A549 (cell line): ENCODE data around the gene ACSS3. TPM values are rescaled to one million over a fixed set of nuclear protein-coding genes. Genes with fewer than 3 reads are reported as not detected.

ENCODE experiments used
- ATAC-seq, 2 experiments: fragments of 200-7000 bp in 1 of 2; fragments of >200 bp in 1 of 2; cut with Nextera tagmentation in 1 of 2; cut with Tn5 transposase in 1 of 2; 3 replicates each; pipeline versions ENCODE4 v1.8.0 to v1.9.1; 2018 to 2020; ENCODE audit warnings: mild to moderate bottlenecking in 1 of 2, moderate library complexity in 1 of 2
- CTCF ChIA-PET: fragments of 300-600 bp; sonication (Branson Sonifier 250); formaldehyde crosslinking; extraction: SDS; loops from one replicate; lab custom pipeline; 2021; ENCODE audit warnings: antibody characterized with exemption, inconsistent platforms; lab: Yijun Ruan, JAX
- POLR2A ChIA-PET: fragments of 350-600 bp; formaldehyde crosslinking; extraction: SDS; loops from one replicate; lab custom pipeline; 2021; ENCODE audit warnings: antibody characterized with exemption, inconsistent platforms; lab: Yijun Ruan, JAX
- DNase-seq, 2 experiments: peaks; one replicate each; pipeline versions ENCODE4 v3.0.0 to v3.0.0-alpha.2; 2011 to 2016; ENCODE audit warnings: low read depth in 1 of 2, low spot score in 1 of 2
- FAIRE-seq: peaks from 2 replicates; lab custom pipeline; 2011; peaks lifted over from hg19 to GRCh38; lab: Jason Lieb, UNC
- H3K27ac ChIP-seq, 2 experiments: fragments of >200 bp; sonication (Bioruptor Twin); formaldehyde crosslinking; 3 replicates each; pipeline ENCODE4 v1.5.1; 2016 to 2017
- H3K4me1 ChIP-seq: fragments of >200 bp; sonication (Bioruptor Twin); formaldehyde crosslinking; 3 replicates; pipeline ENCODE4 v1.6.1; 2016
- H3K4me2 ChIP-seq: fragments of >200 bp; sonication (Bioruptor Twin); formaldehyde crosslinking; 3 replicates; pipeline ENCODE4 v1.6.1; 2016
- H3K4me3 ChIP-seq: fragments of >200 bp; sonication (Bioruptor Twin); formaldehyde crosslinking; 3 replicates; pipeline ENCODE4 v1.5.1; 2016
- H3K9me3 ChIP-seq: fragments of >200 bp; sonication (Bioruptor Twin); formaldehyde crosslinking; 3 replicates; pipeline ENCODE4 v1.6.1; 2016
- ATOH8 ChIP-seq: fragments of 250-450 bp; sonication (Bioruptor Pico); IDR thresholded peaks from 2 replicates; pipeline ENCODE4 v1.5.0; 2020; ENCODE audit warnings: low read depth, mild to moderate bottlenecking, moderate library complexity
- CEBPB ChIP-seq, 2 experiments: fragments of >200 bp in 1 of 2; sonication (Bioruptor Twin) in 1 of 2; formaldehyde crosslinking in 1 of 2; IDR thresholded peaks; 2 replicates each; pipeline ENCODE4 v1.6.1; 2012 to 2016
- CHD2 ChIP-seq: fragments of 150-350 bp; IDR thresholded peaks from 2 replicates; pipeline ENCODE4 v1.6.1; 2014; ENCODE audit warnings: low read length; ENCODE audit not compliant: partially characterized antibody
- EHF ChIP-seq: fragments of 250-450 bp; sonication (Bioruptor Pico); IDR thresholded peaks from 2 replicates; pipeline ENCODE4 v1.5.0; 2020; ENCODE audit warnings: mild to moderate bottlenecking
- EP300 ChIP-seq, 2 experiments: fragments of >200 bp; sonication (Bioruptor Twin); formaldehyde crosslinking; IDR thresholded peaks; 2 replicates in 1 of 2; 3 replicates in 1 of 2; pipeline ENCODE4 v1.6.1; 2016 to 2017
- ESRRA ChIP-seq: fragments of 150-350 bp; IDR thresholded peaks from 2 replicates; pipeline ENCODE4 v1.6.1; 2014; ENCODE audit warnings: mild to moderate bottlenecking, low read length, borderline replicate concordance
- FOSB ChIP-seq: fragments of 250-450 bp; sonication (Bioruptor Pico); IDR thresholded peaks from 2 replicates; pipeline ENCODE4 v1.5.0; 2020; ENCODE audit warnings: mild to moderate bottlenecking, moderate library complexity
- FOXS1 ChIP-seq: fragments of 250-450 bp; sonication (Bioruptor Pico); IDR thresholded peaks from 2 replicates; pipeline ENCODE4 v1.5.0; 2020; ENCODE audit warnings: mild to moderate bottlenecking, moderate library complexity
- GATA3 ChIP-seq: IDR thresholded peaks from 2 replicates; pipeline ENCODE4 v1.6.1; 2012; ENCODE audit warnings: borderline replicate concordance
- HDAC2 ChIP-seq: fragments of 200-600 bp; sonication (generic); IDR thresholded peaks from 2 replicates; pipeline ENCODE4 v1.6.1; 2016
- HEYL ChIP-seq: fragments of 250-450 bp; sonication (Bioruptor Pico); IDR thresholded peaks from 2 replicates; pipeline ENCODE4 v1.8.0; 2021; ENCODE audit warnings: mild to moderate bottlenecking, moderate library complexity
- HOXB5 ChIP-seq: fragments of 250-450 bp; sonication (Bioruptor Pico); IDR thresholded peaks from 2 replicates; pipeline ENCODE4 v1.5.0; 2020; ENCODE audit warnings: mild to moderate bottlenecking, moderate library complexity
- JUN ChIP-seq, 2 experiments: fragments of >200 bp; sonication (Bioruptor Twin); formaldehyde crosslinking; IDR thresholded peaks; 2 replicates in 1 of 2; 3 replicates in 1 of 2; pipeline ENCODE4 v1.6.1; 2016 to 2017
- JUNB ChIP-seq: fragments of >200 bp; sonication (Bioruptor Twin); formaldehyde crosslinking; IDR thresholded peaks from 2 replicates; pipeline ENCODE4 v1.6.1; 2016
- KDM5A ChIP-seq: fragments of 200-600 bp; sonication (generic); IDR thresholded peaks from 2 replicates; pipeline ENCODE4 v1.6.1; 2016; ENCODE audit warnings: antibody characterized with exemption, mild to moderate bottlenecking
- MYC ChIP-seq: IDR thresholded peaks from 2 replicates; pipeline ENCODE4 v1.6.1; 2012; ENCODE audit warnings: mild to moderate bottlenecking, inconsistent platforms, low read length, improper control_type of control experiment, borderline replicate concordance
- NR3C1 ChIP-seq: fragments of >200 bp; sonication (Bioruptor Twin); formaldehyde crosslinking; IDR thresholded peaks from 3 replicates; pipeline ENCODE4 v1.6.1; 2017
- PBX3 ChIP-seq: IDR thresholded peaks from 2 replicates; pipeline ENCODE4 v1.6.1; 2012
- POLR2AphosphoS2 ChIP-seq: conservative IDR thresholded peaks from 2 replicates; pipeline ENCODE4 v1.6.1; 2012; ENCODE audit warnings: low read length, improper control_type of control experiment, inconsistent platforms
- RCOR1 ChIP-seq: fragments of 150-350 bp; IDR thresholded peaks from 2 replicates; pipeline ENCODE4 v1.6.1; 2014; ENCODE audit warnings: antibody characterized with exemption, low read length, low read depth
- REST ChIP-seq: fragments of 200-600 bp; sonication (generic); IDR thresholded peaks from 2 replicates; pipeline ENCODE4 v1.6.1; 2016; ENCODE audit warnings: antibody characterized with exemption, mild to moderate bottlenecking, moderate library complexity
- RFX5 ChIP-seq: fragments of 450-650 bp; IDR thresholded peaks from 2 replicates; pipeline ENCODE4 v1.7.1; 2014; ENCODE audit warnings: antibody characterized with exemption, mild to moderate bottlenecking, moderate library complexity
- SREBF2 ChIP-seq: fragments of 450-650 bp; IDR thresholded peaks from 2 replicates; pipeline ENCODE4 v1.6.1; 2014; ENCODE audit warnings: mild to moderate bottlenecking, moderate library complexity
- TFCP2L1 ChIP-seq: fragments of 250-450 bp; sonication (Bioruptor Pico); IDR thresholded peaks from 2 replicates; pipeline ENCODE4 v1.5.0; 2021; ENCODE audit warnings: mild to moderate bottlenecking
- ZFP36 ChIP-seq: fragments of 450-650 bp; IDR thresholded peaks from 2 replicates; pipeline ENCODE4 v1.6.1; 2014; ENCODE audit warnings: borderline replicate concordance; ENCODE audit not compliant: partially characterized antibody
- WGBS: methylation state at CpG from one replicate; pipeline ENCODE4 v1.1.6; 2017; ENCODE audit errors: missing lambda C conversion rate; 5-methylcytosine and 5-hydroxymethylcytosine counted together
- polyA minus RNA-seq: library from RNA; depleted of rRNA, polyadenylated mRNA; stranded (reverse); fragments of >200 nt; gene quantifications from 2 replicates; pipeline ENCODE4 v1.2.3, GENCODE V29; 2011; rRNA and poly(A)+ RNA removed
- polyA plus RNA-seq, 4 experiments: library from polyadenylated mRNA; depleted of rRNA in 3 of 4; stranded (reverse); fragments of >200 nt; fragmentation: RNase III in 1 of 4; extraction: RNeasy Plus Mini Kit Qiagen cat#74134 plus additional on column Dnase treatment in 1 of 4; gene quantifications; 2 replicates in 3 of 4; 3 replicates in 1 of 4; pipeline ENCODE4 v1.2.3, GENCODE V29; 2011 to 2017

ACSS3 gene
- 0.32 and 0.34 TPM in 2 replicates for polyA plus RNA-seq (2011; rRNA removed)
- polyA plus RNA-seq (2012; cell fraction: cytosol; rRNA removed), result 0.04 and 0.13 TPM in 2 replicates
- 0.05 TPM in 1 of 2 replicates, not detected in the other for polyA plus RNA-seq (2012; cell fraction: nucleus; rRNA removed)
- 0.04 to 0.13 TPM (median 0.06 TPM) in 3 replicates for polyA plus RNA-seq (2017; fragmentation: RNase III; extraction: RNeasy Plus Mini Kit Qiagen cat#74134 plus additional on column Dnase treatment)
- 0.12 and 0.83 TPM in 2 replicates for polyA minus RNA-seq

- DNase-seq (no peak), ATAC-seq (peak in 1 of 2 experiments; percentile 33; a peak in 3 of 6 replicates), FAIRE-seq (no peak)
- CTCF ChIA-PET, result no interaction called here
- Histone ChIP-seq H3K4me3 (peak within 1 kb of the TSS; percentile 27; the same call in 2 of the 3 replicates), H3K4me1 (no peaks in the 10 kb centered on the region), H3K4me2 (peak within 1 kb of the TSS; percentile 63), H3K9me3 (no peaks in the 10 kb centered on the region), H3K27ac (no peak within 1 kb of the TSS)
- POLR2A ChIA-PET, result no interaction called here
- 22% methylated on average over 22 of the region's 49 CpGs for WGBS
- TF ChIP-seq JUNB (no peak), GATA3 (no peak), NR3C1 (no peak), ZFP36 (no peak), HOXB5 (CRISPR knock-in tag) (no peak), RCOR1 (no peak), FOSB (CRISPR knock-in tag) (no peak), REST (no peak), ESRRA (no peak), HDAC2 (no peak), CHD2 (no peak), PBX3 (no peak), RFX5 (no peak), MYC (no peak), EHF (CRISPR knock-in tag) (no peak), FOXS1 (CRISPR knock-in tag) (no peak)
These were observed at the start of gene ACSS3 for GRCh38 chr12:81077686-81078441. TSS of gene ACSS3 (plus strand) at chr12:81078079. CDS start at chr12:81078121, 42 bp downstream.

GRCh38 chr12:81034926-81035325 is 43.0 kb upstream of the ACSS3 start:
- ChIA-PET POLR2A (no interaction called here), CTCF (no interaction called here)
- 4% methylated on average over 1 of the region's 1 CpG for WGBS

More at GRCh38 chr12:81034926-81035325, 43.0 kb upstream of the ACSS3 start:
- H3K4me2 ChIP-seq, result no peak overlapping the region
- no peak overlapping the region for H3K4me3 ChIP-seq
- no peaks in the 10 kb centered on the region for H3K9me3 ChIP-seq
- no peak overlapping the region for H3K27ac ChIP-seq
- DNase-seq (no peak), ATAC-seq (no peak), FAIRE-seq (no peak)
- no peak for TF ChIP-seq NR3C1
- TF ChIP-seq TFCP2L1 (CRISPR knock-in tag), result no peak
- no peak for TF ChIP-seq POLR2AphosphoS2
- no peak for TF ChIP-seq ATOH8
- no peak for TF ChIP-seq PBX3
- TF ChIP-seq CHD2, result no peak
- no peak for TF ChIP-seq KDM5A
- no peak for TF ChIP-seq JUN (IDR thresholded peaks at IDR 0.05)
- TF ChIP-seq SREBF2, result no peak
- no peak for TF ChIP-seq ESRRA
- no peak for TF ChIP-seq CEBPB (IDR thresholded peaks at IDR 0.05)
- no peak for TF ChIP-seq EP300 (IDR thresholded peaks at IDR 0.05)
- no peak for TF ChIP-seq HOXB5 (CRISPR knock-in tag)
- no peak for TF ChIP-seq HEYL
- H3K4me1 ChIP-seq, result no peaks in the 10 kb centered on the region
